Activated T-cell treated with anti-CD3 and anti-CD28 coated beads, Interleukin-2, amount 50 U/mL, for 48 hours (primary cell): Measurements from ENCODE around the gene COA7.
"Not testable (repeated sequence)": the region's sequence is repeated elsewhere in the genome, so short reads cannot be mapped to it uniquely, and the experiment has no call there.

ENCODE experiments used
- DNase-seq, 2 experiments: peaks; one replicate each; pipeline ENCODE4 v3.0.0-alpha.2; 2020

The COA7 gene

DNA sequence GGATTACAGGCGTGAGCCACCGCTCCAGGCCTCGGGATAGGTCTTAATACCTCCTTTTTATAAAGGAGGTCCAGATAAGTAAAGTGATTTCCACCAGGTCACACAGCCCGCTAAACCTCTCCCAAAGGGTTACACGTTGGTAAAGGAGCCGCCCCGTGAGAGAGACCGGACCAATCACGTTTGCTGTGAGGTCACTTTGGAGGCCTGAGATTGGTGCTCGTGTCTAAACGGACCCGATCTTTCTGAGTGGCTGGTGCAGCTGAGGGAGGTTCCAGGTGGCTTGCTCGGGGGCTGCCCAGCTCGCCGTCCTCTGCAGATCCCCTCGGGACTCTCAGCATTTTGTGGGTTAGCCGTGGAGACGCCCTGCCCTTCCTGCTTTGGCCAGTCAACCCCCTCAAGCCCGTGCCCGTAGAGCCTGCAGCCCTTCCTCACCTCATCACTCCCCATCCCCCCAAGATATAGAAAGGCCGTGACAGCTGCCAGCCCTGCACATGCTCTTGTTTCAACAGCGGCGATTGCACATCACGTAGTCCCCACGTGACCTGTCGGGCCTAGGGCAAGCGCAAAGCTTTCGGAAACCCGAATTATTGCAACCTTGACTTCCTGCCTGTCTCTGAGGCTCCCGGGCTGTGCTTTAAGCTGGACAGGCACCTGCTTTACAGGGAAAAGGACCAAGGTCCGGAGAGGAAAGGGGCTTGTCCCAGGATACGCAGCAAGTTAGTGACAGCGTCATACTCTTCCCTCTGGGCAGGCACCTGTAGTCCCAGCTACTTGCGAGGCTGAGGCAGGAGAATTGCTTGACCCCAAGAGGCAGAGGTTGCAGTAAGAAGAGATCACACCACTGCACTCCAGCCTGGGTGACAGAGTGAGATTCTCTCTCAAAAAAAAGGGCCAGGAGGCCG is 5.0 kb upstream of the COA7 start:
- peak; percentile 86 to 87 for DNase-seq

DNA sequence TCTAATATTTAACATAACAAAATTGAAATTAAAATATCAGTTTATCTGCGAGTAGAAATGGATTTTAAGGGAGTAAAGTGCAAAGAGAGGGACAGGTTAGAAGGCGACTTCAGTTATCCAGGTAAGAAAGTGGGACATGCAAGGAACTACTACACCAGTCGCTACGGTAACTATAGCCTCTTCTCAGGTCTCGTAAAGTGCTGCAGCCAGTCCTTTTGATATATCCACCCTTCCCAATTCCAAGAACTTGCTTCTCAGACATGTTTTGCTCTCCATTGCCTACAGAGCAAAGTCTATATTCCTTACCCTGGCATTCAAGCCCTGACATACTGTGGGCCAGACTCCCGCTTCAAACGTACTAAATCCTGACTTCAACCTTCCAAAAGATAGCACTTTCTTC is 2.5 kb downstream of the COA7 start:
- DNase-seq: no peak

GRCh38 chr1:52693843-52694242 is 4.3 kb downstream of the COA7 start:
- DNase-seq: no peak

DNA sequence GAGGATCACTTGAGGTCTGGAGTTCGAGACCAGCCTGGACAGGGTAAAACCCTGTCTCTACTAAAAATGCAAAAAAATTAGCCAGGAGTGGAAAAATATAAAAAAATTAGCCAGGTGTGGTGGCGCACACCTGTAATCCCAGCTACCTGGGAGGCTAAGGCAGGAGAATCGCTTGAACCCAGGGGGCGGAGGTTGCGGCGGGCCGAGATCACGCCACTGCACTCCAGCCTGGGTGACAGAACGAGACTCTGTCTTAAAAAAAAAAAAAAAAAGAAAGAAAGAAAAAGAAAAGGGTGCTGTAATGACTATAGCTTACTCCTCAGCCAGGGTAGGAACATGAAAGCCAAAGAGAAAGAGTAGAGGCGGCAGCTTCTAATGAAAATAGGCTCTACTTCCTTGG is 4.8 kb downstream of the COA7 start:
- not testable (repeated sequence) for DNase-seq

DNA sequence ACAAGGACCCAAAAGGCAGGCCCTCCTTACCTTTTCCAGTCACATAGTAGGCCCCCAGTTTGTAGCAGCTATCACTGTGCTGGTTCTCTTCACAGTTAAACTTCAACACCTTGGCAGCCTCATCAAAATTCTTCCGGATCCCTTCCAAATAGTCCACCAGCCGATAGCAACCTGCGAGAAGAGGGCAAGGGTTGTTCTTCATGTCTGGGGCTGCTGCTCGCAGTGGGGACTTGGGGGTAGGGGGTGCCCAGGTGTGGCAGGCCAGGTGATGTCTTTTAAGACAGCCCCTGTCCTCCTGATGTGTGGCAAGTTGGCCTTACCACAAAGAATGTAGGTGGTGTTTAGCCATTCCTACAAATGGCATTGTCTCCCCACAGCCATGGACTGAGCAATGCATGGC is 5.5 kb downstream of the COA7 start:
- DNase-seq: no peak

- no peak for DNase-seq
Measured at GRCh38 chr1:52691821-52692220, 6.3 kb downstream of the COA7 start.

DNA sequence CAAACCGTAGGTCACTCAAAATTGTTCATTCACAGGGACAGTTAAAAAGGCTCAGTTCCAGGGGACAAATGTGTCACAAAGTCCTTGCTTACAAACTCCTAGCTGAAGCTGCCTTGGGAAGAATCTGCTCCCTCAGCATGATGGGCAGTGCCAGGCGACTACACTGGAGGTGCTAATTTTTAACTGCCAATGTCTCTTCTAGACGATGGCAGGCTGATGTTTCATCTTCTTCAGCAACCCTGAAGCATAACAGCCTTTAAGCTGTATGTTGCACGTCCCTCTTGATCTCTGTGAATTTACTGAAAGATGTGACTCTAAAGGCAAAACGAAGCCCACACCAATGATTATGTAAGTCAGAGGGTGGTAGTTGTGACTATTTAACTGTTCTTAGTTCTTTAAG is 11.3 kb downstream of the COA7 start:
- DNase-seq: no peak

GRCh38 chr1:52686261-52686751 is 11.8 kb downstream of the COA7 start:
- peak; percentile 78 to 81 for DNase-seq

GRCh38 chr1:52684545-52684944 is 13.6 kb downstream of the COA7 start:
- no peak for DNase-seq

DNA sequence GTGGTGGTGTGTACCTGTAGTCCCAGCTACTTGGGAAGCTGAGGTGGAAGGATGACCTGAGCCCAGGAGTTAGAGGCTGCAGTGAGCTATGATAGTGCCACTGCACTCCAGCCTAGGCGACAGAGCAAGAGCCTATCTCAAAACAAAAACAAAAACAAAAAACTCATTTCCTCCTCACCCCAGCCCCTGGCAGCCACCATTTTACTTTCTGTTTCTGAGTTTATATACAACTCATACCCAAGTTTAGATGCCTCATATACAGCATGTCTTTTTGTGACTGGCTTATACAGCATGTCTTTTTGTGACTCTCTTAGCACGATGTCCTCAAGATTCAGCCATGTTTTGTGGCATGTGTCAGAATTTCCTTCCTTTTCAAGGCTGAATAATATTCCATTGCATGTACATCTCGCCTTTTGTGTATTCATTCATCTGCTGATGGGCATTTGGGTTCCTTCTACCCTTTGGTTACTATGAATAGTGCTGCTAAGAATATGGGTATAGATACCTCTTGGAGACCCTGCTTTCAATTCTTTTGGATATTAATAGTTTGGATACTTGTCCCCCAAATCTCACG is 14.7 kb downstream of the COA7 start:
- no peak for DNase-seq

- no peak for DNase-seq
Measured at GRCh38 chr1:52681136-52681535, 17.0 kb downstream of the COA7 start.

DNA sequence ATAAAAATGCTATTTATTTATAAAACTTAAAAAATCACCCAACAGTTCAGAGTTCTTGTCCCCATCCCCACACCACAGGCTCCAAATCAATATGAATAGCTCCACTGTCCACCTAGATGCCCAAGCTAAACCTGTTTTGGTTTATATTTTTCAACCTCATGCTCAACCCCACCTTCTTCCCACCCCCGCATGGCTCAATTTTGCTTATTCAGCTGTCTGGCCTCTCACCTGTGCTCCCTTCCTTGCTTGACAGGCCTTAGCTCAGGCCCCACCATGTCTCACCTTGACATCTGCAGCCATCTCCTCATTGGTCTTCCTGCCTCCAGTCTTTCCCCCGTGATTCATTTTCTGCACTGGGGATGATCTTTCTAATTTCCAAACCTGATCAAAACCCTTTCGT is 17.8 kb downstream of the COA7 start:
- no peak for DNase-seq

DNA sequence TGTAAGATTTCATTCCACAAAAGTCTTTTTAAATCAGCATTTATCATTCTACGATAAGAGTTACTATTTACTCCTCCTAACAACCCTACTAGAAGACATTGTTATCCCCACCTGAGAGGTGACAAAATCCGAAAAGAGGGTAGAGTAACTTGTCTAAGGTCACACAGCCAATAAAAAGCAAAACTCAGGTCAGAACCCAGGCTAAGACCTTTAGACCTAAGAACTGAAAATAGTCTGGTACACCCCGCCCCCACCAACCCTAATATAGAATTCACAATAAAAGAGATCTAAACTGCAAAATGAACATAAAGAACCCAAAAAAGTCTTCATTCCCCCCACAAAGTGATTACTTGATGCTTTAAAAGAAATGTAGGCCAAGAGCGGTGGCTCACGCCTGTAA is 18.6 kb downstream of the COA7 start:
- DNase-seq: no peak

- no peak for DNase-seq
Measured at GRCh38 chr1:52679048-52679447, 19.1 kb downstream of the COA7 start.

- DNase-seq: no peak
Measured at GRCh38 chr1:52677076-52677806, 20.9 kb downstream of the COA7 start.

DNA sequence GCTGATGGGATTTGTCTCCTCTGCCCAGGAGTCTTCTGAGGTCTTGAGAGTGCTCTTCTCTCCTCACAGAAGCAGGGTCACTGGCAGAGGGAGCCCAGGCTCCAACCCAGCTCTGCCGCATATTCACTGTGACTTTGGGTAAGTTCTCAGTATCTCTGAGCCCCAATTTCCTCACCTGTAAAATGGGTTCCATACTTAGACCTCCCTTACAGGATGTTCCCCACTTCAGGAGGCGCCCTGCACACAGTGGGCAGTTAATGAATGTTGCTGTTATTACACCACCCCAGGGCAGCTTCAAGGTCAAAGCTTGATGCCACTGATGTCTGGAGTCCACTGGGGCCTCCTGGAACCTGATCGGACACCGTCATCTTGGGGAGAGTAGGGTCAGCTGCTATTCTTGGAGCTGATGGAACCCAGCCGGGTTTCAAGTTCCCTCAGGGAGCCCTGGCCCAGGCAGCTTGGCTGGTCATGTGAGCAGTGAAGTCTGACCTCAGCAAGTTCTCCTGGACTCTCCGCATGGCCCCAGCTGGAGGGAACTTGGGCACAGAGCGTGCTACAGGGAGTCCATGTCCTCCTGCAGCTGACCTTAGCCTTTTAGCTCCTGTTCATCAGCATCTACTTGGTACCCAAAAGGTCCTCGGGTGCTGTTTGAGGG is 21.8 kb downstream of the COA7 start:
- DNase-seq: no peak

- no peak for DNase-seq
Measured at GRCh38 chr1:52674497-52675384, 23.4 kb downstream of the COA7 start.

GRCh38 chr1:52673513-52673912 is 24.6 kb downstream of the COA7 start:
- no peak for DNase-seq

DNA sequence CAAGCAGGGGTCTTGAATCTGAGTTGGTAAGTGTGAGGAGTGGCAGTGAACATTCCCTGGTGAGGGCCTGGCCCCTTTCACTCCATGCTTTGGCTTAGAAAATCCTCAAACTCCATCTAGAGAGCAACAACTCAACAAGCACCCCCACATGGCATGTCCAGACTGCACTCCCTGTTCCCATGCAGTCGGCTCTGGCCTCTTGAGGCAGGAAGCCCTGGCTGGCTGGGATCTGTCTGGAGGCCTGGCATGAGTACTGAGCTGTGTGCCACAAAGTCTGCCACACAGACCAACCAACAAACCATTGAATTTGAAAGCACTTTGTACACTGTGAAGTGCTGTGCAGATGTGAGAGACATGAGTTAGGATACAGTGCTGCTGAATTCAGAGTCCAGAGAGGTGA is 25.2 kb downstream of the COA7 start:
- DNase-seq: no peak

DNA sequence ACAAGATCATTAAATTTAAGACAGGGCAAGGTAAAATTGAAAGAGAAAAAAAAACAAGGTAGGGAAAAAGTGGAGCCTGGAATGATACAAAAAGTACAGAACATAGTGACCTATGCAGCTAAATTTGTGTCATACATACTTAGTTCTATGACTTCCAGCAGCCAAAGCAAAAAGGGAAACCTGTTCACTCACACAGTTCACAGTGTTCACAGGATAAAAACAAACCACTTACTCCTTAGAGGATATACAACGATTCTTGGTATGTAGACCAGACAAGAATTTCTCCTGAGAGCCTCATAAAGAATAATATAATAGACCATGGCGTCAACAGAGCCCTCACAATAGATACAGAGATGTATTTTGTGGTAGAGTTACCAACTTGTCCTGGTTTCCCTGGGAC is 27.5 kb downstream of the COA7 start:
- no peak for DNase-seq

GRCh38 chr1:52669696-52670095 is 28.5 kb downstream of the COA7 start:
- no peak for DNase-seq

DNA sequence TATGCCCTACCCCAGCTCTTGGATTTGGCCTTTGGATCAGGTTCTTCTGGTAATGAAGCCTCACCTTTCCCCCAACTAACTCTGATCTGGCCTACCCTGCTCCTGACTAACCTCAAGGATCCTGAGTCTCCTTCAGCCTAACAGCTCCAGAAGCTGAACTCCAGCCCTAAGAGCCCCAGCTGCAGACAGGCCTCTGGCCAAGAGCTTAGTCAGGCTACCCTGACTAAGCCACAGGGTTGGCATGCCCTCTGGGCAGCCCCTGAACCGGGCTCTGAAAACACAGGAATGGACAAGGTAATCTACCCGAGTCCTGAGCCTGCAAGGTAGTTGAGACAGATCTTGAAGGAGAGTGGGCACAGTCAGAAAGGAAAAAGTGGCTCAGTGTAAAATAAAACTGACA is 29.4 kb downstream of the COA7 start:
- DNase-seq: no peak
